Astrocyte of the hippocampus (primary cell): ENCODE measurements around the gene CALCOCO1.

ENCODE experiments used
- DNase-seq: peaks from one replicate; pipeline ENCODE4 v3.0.0; 2011; ENCODE audit warnings: low read depth, low spot score

Gene CALCOCO1

GRCh38 chr12:53664936-53665335 is 62.3 kb downstream of the CALCOCO1 start:
- no peak for DNase-seq

- DNase-seq: no peak
Measured at GRCh38 chr12:53664191-53664590, 63.1 kb downstream of the CALCOCO1 start.

- DNase-seq: peak; percentile 45
Measured at GRCh38 chr12:53660041-53660440, 67.2 kb downstream of the CALCOCO1 start.

- no peak for DNase-seq
Measured at GRCh38 chr12:53659571-53659981, 67.7 kb downstream of the CALCOCO1 start.

- DNase-seq: peak; percentile 95
Measured at GRCh38 chr12:53659011-53659551, 68.2 kb downstream of the CALCOCO1 start.
